Measurements from ENCODE around the gene SYK.

The SYK gene

DNA sequence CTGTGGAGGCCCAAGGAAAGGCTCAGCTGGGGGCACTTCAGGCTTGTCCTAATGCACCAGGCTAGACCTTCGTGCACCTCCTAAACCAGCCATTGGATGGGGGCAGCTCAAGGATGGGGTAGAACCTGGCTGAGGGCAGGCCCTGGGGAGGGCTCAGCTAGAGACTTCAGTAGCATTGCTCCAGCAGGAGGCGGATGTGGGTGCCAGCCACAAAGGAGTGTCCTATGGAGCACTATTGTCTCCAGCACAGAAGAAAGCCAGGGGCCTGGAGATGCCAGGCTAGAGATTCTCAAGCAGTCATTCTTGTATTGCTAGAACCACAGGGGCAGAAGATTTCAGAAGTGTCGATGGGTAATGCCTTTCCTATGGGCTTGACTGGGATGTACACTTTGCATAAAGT is 131.8 kb downstream of the SYK start:
- ChIA-PET CTCF (interaction anchor here (0.6 kb wide), 1 partner anchor 865 kb away, joined by 3 read pairs; no protein-coding TSS in a partner anchor), POLR2A (no interaction called here)
- TF ChIP-seq LEF1 (IDR thresholded peaks at IDR 0.05; ENCODE audit: borderline replicate concordance), result no peak
- no peak for TF ChIP-seq TARDBP (IDR thresholded peaks at IDR 0.05)
- no peak for DNase-seq (ENCODE audit: extremely low spot score)

- CTCF ChIA-PET, result no interaction called here
Measured at GRCh38 chr9:90939351-90939750, 137.7 kb downstream of the SYK start.

GRCh38 chr9:90940280-90940679 is 138.7 kb downstream of the SYK start:
- CTCF ChIA-PET, result interaction anchor here (1.0 kb wide), 1 partner anchor 26 kb away, joined by 3 read pairs; no protein-coding TSS in a partner anchor

More at GRCh38 chr9:90939351-90939750, 137.7 kb downstream of the SYK start:
- POLR2A ChIA-PET, result no interaction called here
- TF ChIP-seq SP1 (IDR thresholded peaks at IDR 0.05) (no peak), CTBP1 (IDR thresholded peaks at IDR 0.05; ENCODE audit: borderline replicate concordance) (no peak), ARNT (IDR thresholded peaks at IDR 0.05) (no peak), NFRKB (IDR thresholded peaks at IDR 0.05) (no peak), FOXK2 (IDR thresholded peaks at IDR 0.05) (no peak), ZNF384 (IDR thresholded peaks at IDR 0.05) (no peak), TARDBP (IDR thresholded peaks at IDR 0.05) (no peak), PKNOX1 (IDR thresholded peaks at IDR 0.05) (no peak), BHLHE40 (IDR thresholded peaks at IDR 0.05; ENCODE audit: borderline replicate concordance) (no peak), HDGF (IDR thresholded peaks at IDR 0.05; ENCODE audit: borderline replicate concordance) (no peak)
- no peak for DNase-seq (ENCODE audit: extremely low spot score)

GRCh38 chr9:90941661-90942060 is 140.0 kb downstream of the SYK start:
- TF ChIP-seq BHLHE40 (IDR thresholded peaks at IDR 0.05; ENCODE audit: borderline replicate concordance) (no peak), SUZ12 (IDR thresholded peaks at IDR 0.05) (no peak), FOXA1 (IDR thresholded peaks at IDR 0.05) (no peak), SP1 (IDR thresholded peaks at IDR 0.05) (no peak), ELF4 (IDR thresholded peaks at IDR 0.05) (no peak), NFRKB (IDR thresholded peaks at IDR 0.05) (no peak), CTBP1 (IDR thresholded peaks at IDR 0.05; ENCODE audit: borderline replicate concordance) (no peak), FOXM1 (IDR thresholded peaks at IDR 0.05; ENCODE audit: borderline replicate concordance) (no peak), FOXK2 (IDR thresholded peaks at IDR 0.05) (no peak), LEF1 (IDR thresholded peaks at IDR 0.05; ENCODE audit: borderline replicate concordance) (no peak), PKNOX1 (IDR thresholded peaks at IDR 0.05) (no peak), ZNF384 (IDR thresholded peaks at IDR 0.05) (no peak), TARDBP (IDR thresholded peaks at IDR 0.05) (no peak), HDGF (IDR thresholded peaks at IDR 0.05; ENCODE audit: borderline replicate concordance) (no peak), ARNT (IDR thresholded peaks at IDR 0.05) (no peak)
- no peak for DNase-seq (ENCODE audit: extremely low spot score)
- CTCF ChIA-PET, result no interaction called here
- POLR2A ChIA-PET, result no interaction called here

More at GRCh38 chr9:90940280-90940679, 138.7 kb downstream of the SYK start:
- POLR2A ChIA-PET, result no interaction called here
- TF ChIP-seq BHLHE40 (IDR thresholded peaks at IDR 0.05; ENCODE audit: borderline replicate concordance), result no peak
- DNase-seq (ENCODE audit: extremely low spot score), result no peak

GRCh38 chr9:90942555-90942954 is 140.9 kb downstream of the SYK start:
- ChIA-PET POLR2A (no interaction called here), CTCF (no interaction called here)
- TF ChIP-seq ELF4 (IDR thresholded peaks at IDR 0.05), result no peak
- TF ChIP-seq ARNT (IDR thresholded peaks at IDR 0.05), result no peak
- TF ChIP-seq SUZ12 (IDR thresholded peaks at IDR 0.05), result no peak
- TF ChIP-seq TARDBP (IDR thresholded peaks at IDR 0.05), result no peak
- no peak for DNase-seq (ENCODE audit: extremely low spot score)

DNA sequence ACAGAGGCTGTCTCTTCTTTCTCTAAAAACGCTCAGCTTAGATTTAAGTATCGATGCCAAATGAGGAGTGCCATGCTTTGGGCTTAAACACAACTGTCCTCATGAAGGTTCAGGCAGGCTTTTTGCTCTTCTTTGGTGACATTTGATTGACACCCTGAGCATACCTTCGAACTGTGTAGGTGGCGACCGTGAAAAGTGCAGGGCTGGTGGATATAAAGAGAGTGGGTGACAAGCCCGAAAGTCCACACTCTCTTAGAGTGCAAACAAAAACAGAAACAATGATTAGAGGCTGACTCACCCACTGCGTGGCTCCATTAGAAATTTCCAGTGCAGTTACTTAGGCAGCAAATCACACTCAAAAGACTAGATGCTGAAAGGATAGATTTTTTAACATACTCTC is 141.7 kb downstream of the SYK start:
- no peak for TF ChIP-seq ARNT (IDR thresholded peaks at IDR 0.05)
- TF ChIP-seq SP1 (IDR thresholded peaks at IDR 0.05), result no peak
- 0 out of 2 replicates have a peak, but pooled peaks have one; percentile 7 for TF ChIP-seq PKNOX1 (IDR thresholded peaks at IDR 0.05)
- TF ChIP-seq BHLHE40 (IDR thresholded peaks at IDR 0.05; ENCODE audit: borderline replicate concordance), result no peak
- TF ChIP-seq TARDBP (IDR thresholded peaks at IDR 0.05), result no peak
- no peak for TF ChIP-seq ELF4 (IDR thresholded peaks at IDR 0.05)
- ChIA-PET CTCF (no interaction called here), POLR2A (no interaction called here)
- DNase-seq (ENCODE audit: extremely low spot score), result no peak

DNA sequence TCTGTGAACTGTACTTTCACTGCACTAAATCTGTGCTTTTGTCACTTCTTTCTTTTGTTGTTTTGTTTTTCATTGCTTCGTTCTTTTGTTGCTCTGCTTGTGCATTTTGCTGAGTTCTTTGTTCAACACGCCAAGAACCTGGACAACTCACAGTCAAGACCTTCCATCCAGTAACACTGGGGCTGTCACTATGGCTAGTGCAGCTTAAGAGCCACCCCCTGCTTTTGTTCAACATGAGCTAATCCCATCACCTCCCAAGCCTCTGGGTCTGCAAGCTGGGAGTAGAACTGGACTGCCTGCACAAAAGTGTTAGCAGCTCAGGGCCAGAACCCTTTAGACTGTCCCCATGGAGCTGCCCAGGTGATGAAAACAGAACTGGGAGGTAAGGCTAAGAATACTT is 143.7 kb downstream of the SYK start:
- no peak for DNase-seq (ENCODE audit: extremely low spot score)
- ChIA-PET POLR2A (no interaction called here), CTCF (no interaction called here)
- TF ChIP-seq CTBP1 (IDR thresholded peaks at IDR 0.05; ENCODE audit: borderline replicate concordance) (no peak), FOXA1 (IDR thresholded peaks at IDR 0.05) (no peak), FOXM1 (IDR thresholded peaks at IDR 0.05; ENCODE audit: borderline replicate concordance) (no peak), ARNT (IDR thresholded peaks at IDR 0.05) (no peak), FOXK2 (IDR thresholded peaks at IDR 0.05) (no peak), ZNF384 (IDR thresholded peaks at IDR 0.05) (no peak), LEF1 (IDR thresholded peaks at IDR 0.05; ENCODE audit: borderline replicate concordance) (no peak), SP1 (IDR thresholded peaks at IDR 0.05) (no peak), PKNOX1 (IDR thresholded peaks at IDR 0.05) (no peak), NFRKB (IDR thresholded peaks at IDR 0.05) (no peak), ELF4 (IDR thresholded peaks at IDR 0.05) (no peak), TARDBP (IDR thresholded peaks at IDR 0.05) (no peak), SUZ12 (IDR thresholded peaks at IDR 0.05) (no peak), BHLHE40 (IDR thresholded peaks at IDR 0.05; ENCODE audit: borderline replicate concordance) (no peak), HDGF (IDR thresholded peaks at IDR 0.05; ENCODE audit: borderline replicate concordance) (no peak)

All from HEK293T (cell line).